Measurements from ENCODE around the gene MMP20. TPM values are rescaled to one million over a fixed set of nuclear protein-coding genes. Genes with fewer than 3 reads are reported as not detected.

MMP20 gene
- total RNA-seq, 1 experiment from 2014 or later = not detected

DNA sequence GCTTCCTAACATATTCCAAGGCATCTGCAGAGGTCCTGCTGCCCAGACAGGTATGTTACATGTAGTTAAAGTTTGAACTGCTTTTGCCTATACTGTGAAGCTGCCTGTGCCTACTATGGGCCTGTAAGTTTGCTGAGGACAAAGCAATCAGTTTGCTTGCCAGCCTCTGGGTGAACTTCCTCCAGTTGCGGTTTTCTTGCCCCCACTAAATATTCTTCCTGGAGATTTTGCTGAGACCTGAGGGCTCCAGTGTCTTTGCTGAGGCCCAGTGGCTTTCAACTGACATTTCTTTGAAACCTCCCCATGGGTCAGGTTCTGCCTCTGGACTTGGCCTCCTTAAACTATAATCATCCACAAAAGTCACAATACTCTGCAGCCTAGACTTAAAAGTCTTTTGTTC is 29.6 kb upstream of the MMP20 start:
- no peak for TF ChIP-seq RORB (CRISPR knock-in tag; IDR thresholded peaks at IDR 0.05)
- no peak for TF ChIP-seq SP1 (CRISPR knock-in tag; conservative IDR thresholded peaks at IDR 0.05)
- TF ChIP-seq, protein P1, sequence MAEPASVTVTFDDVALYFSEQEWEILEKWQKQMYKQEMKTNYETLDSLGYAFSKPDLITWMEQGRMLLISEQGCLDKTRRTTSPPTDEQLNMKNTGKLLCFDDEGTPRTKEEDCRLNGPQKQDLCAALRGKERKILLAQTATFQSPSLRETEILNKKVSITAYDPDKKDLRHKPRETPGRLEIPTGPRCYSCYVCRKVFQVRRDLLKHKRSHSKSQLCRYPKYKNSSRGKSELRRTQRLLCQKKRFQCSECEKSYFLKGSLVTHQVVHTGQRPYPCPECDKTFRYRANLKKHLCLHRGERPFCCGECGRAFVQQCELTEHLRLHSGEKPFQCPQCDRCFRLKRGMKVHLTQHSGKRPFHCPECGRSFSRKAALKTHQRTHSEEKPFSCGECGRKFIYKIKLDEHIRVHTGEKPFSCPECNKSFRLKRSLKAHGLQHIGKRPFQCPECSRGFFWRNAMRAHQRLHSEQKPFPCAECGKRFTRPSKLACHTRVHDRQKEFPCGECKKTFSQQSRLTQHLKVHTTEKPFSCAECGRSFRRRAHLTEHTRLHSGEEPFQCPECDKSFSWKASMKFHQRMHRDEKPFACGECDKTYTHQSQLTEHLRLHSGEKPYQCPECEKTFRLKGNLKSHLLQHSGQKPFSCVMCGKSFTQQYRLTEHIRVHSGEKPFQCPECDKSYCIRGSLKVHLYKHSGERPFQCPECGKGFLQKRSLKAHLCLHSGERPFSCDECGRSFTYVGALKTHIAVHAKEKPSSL (CRISPR knock-in tag; conservative IDR thresholded peaks at IDR 0.05) = no peak
- TF ChIP-seq ZNF512 (CRISPR knock-in tag; IDR thresholded peaks at IDR 0.05; ENCODE audit: borderline replicate concordance) = no peak
- no peak for TF ChIP-seq TEAD1 (CRISPR knock-in tag; IDR thresholded peaks at IDR 0.05)
- TF ChIP-seq, protein P2, sequence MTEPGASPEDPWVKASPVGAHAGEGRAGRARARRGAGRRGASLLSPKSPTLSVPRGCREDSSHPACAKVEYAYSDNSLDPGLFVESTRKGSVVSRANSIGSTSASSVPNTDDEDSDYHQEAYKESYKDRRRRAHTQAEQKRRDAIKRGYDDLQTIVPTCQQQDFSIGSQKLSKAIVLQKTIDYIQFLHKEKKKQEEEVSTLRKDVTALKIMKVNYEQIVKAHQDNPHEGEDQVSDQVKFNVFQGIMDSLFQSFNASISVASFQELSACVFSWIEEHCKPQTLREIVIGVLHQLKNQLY (CRISPR knock-in tag; IDR thresholded peaks at IDR 0.05) = no peak
- TF ChIP-seq TCF7 (CRISPR knock-in tag; IDR thresholded peaks at IDR 0.05; ENCODE audit: low read depth) = no peak
- TF ChIP-seq TEAD4 (CRISPR knock-in tag; IDR thresholded peaks at IDR 0.05) = no peak
- TF ChIP-seq JAZF1 (CRISPR knock-in tag; IDR thresholded peaks at IDR 0.05) = no peak
- Mint-ChIP-seq H3K27me3 (ENCODE audit: low read depth) (no peaks in the 10 kb centered on the region; the same call in 1 of the 2 replicates), H3K4me3 (no peak overlapping the region), H3K36me3 (peaks cover 2% of the 10 kb centered on the region; the same call in 1 of the 2 replicates), H3K4me1 (no peaks in the 10 kb centered on the region), H3K27ac (no peak overlapping the region), H3K9me3 (peaks cover 26% of the 10 kb centered on the region)
- ChIA-PET CTCF (interaction anchor here (1.5 kb wide), 1 partner anchor 11 kb away, joined by 6 read pairs; no protein-coding TSS in a partner anchor), POLR2A (no interaction called here)
- no peak for DNase-seq (ENCODE audit: low spot score)
- no peak for ATAC-seq

DNA sequence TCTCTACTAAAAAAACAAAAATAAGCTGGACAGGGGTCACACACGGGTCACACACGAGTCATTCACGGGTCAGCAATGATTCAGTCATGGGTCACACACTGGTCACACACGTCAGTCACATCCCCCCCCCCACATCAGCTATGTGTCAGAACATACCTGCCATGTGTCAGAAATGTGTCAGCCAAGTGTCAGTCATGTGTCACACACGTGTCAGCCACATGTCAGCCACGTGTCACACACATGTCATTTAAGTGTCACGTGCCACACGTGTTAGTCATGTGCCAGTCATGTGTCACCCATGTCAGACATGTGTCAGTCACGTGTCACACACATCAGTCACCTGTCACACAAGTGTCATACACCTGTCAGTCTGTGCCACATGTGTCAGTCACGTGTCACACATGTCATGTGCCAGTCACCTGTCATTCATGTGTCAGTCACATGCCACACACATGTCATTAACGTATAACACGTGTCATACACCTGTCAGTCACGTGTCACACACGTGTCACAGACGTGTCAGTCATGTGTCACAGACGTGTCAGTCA is 28.7 kb upstream of the MMP20 start:
- Mint-ChIP-seq H3K27ac (no peak overlapping the region), H3K36me3 (peaks cover 2% of the 10 kb centered on the region; the same call in 1 of the 2 replicates), H3K27me3 (ENCODE audit: low read depth) (no peaks in the 10 kb centered on the region; the same call in 1 of the 2 replicates), H3K9me3 (peaks cover 26% of the 10 kb centered on the region), H3K4me3 (no peak overlapping the region), H3K4me1 (no peaks in the 10 kb centered on the region)
- TF ChIP-seq, protein P1 (CRISPR knock-in tag; conservative IDR thresholded peaks at IDR 0.05) = no peak
- TF ChIP-seq ARID4B (CRISPR knock-in tag; IDR thresholded peaks at IDR 0.05; ENCODE audit: borderline replicate concordance) = no peak
- TF ChIP-seq ESRRA (CRISPR knock-in tag; IDR thresholded peaks at IDR 0.05; ENCODE audit: borderline replicate concordance) = 0 out of 2 replicates have a peak, but pooled peaks have one; percentile 33
- no peak for TF ChIP-seq TEAD1 (CRISPR knock-in tag; IDR thresholded peaks at IDR 0.05)
- TF ChIP-seq, protein P3, sequence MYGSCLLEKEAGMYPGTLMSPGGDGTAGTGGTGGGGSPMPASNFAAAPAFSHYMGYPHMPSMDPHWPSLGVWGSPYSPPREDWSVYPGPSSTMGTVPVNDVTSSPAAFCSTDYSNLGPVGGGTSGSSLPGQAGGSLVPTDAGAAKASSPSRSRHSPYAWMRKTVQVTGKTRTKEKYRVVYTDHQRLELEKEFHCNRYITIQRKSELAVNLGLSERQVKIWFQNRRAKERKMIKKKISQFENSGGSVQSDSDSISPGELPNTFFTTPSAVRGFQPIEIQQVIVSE (CRISPR knock-in tag; IDR thresholded peaks at IDR 0.05; ENCODE audit: borderline replicate concordance) = no peak
- no peak for TF ChIP-seq PREB (CRISPR knock-in tag; IDR thresholded peaks at IDR 0.05; ENCODE audit: borderline replicate concordance)
- no peak for ATAC-seq
- POLR2A ChIA-PET = interaction anchor here (0.5 kb wide), 1 partner anchor 393 kb away, joined by 4 read pairs; no protein-coding TSS in a partner anchor
- no peak for DNase-seq (ENCODE audit: low spot score)
- CTCF ChIA-PET = no interaction called here
